Muscle of leg (tissue), 11 donors: ENCODE data around the gene NEURL1B. TPM values are rescaled to one million over a fixed set of nuclear protein-coding genes. Genes with fewer than 3 reads are reported as not detected.

Experiments used
- DNase-seq: peaks from one replicate; pipeline ENCODE4 v3.0.0; 2013
- H3K27ac ChIP-seq: one replicate; pipeline ENCODE4 v1.5.1; 2013; ENCODE audit warnings: mild to moderate bottlenecking, low read length, control low read depth
- H3K27me3 ChIP-seq: one replicate; pipeline ENCODE4 v1.6.1; 2013; ENCODE audit warnings: low read length; ENCODE audit not compliant: control insufficient read depth, insufficient read depth
- H3K36me3 ChIP-seq: one replicate; pipeline ENCODE4 v1.6.1; 2013; ENCODE audit warnings: low read length; ENCODE audit not compliant: control insufficient read depth, insufficient read depth
- H3K4me1 ChIP-seq: one replicate; pipeline ENCODE4 v1.6.1; 2013; ENCODE audit warnings: low read length; ENCODE audit not compliant: control insufficient read depth, insufficient read depth
- H3K4me3 ChIP-seq: one replicate; pipeline ENCODE4 v1.5.1; 2013; ENCODE audit warnings: low read length, control low read depth
- H3K9me3 ChIP-seq: replicated peaks from 2 replicates; pipeline ENCODE4 v1.6.1; 2013; ENCODE audit warnings: low read depth, low read length; ENCODE audit not compliant: control insufficient read depth
- WGBS: methylation state at CpG from one replicate; pipeline ENCODE4 v1.1.5; 2013; ENCODE audit warnings: missing lambda C conversion rate; ENCODE audit not compliant: insufficient coverage; 5-methylcytosine and 5-hydroxymethylcytosine counted together
- polyA plus RNA-seq, 8 donors: library from polyadenylated mRNA; unstranded; fragments of 120-200 nt; gene quantifications; one replicate each; pipeline versions ENCODE4 v1.2.1 to v1.2.3, GENCODE V29; 2013; ENCODE audit warnings: inconsistent platforms in 1 of 8, low replicate concordance in 1 of 8; ENCODE audit not compliant: insufficient read length in 8 of 8, insufficient read depth in 1 of 8
- total RNA-seq: library from RNA; stranded (reverse); fragments of 120-200 nt; gene quantifications from one replicate; pipeline ENCODE4 v1.2.4, GENCODE V29; 2013

NEURL1B gene
- total and polyA plus RNA-seq, 9 donors: 27.3 to 45.2 (median 36.2) TPM

DNA sequence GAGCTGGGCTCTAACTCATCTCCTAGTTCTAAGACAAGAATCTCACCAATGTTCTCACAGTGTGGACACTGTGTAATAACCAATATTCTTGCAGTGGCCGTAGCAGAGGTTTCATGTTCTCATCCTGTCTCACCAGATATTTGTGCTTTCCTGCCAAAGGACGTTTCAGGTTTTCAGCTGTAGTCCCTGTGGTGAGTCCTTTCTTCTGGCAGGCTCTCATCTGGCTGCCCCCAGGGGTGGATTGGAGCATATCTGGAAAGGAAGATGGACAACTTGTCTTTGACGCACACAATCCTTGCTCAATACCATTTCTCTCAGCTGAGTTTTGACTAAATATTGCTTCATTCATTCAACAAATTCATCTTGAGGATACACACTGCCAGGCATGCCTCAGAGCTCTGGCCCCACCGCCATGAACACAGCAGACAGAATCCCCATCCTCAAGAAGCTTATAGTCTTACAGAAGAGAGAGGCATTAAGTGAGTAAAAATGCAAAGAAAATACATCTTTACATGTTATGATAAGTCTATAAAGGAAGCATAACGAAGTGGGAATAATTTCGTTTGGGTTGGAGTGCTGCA lies 33.8 kb upstream of the NEURL1B start:
- H3K4me3 ChIP-seq: no peak overlapping the region
- 100% methylated on average over 1 of the region's 6 CpGs for WGBS
- peaks cover 3% of the 10 kb centered on the region for H3K9me3 ChIP-seq
- peaks cover 21% of the 10 kb centered on the region for H3K4me1 ChIP-seq
- DNase-seq: no peak
- H3K27me3 ChIP-seq: no peaks in the 10 kb centered on the region
- H3K27ac ChIP-seq: peak overlapping the region; percentile 58
- H3K36me3 ChIP-seq: no peaks in the 10 kb centered on the region

DNA sequence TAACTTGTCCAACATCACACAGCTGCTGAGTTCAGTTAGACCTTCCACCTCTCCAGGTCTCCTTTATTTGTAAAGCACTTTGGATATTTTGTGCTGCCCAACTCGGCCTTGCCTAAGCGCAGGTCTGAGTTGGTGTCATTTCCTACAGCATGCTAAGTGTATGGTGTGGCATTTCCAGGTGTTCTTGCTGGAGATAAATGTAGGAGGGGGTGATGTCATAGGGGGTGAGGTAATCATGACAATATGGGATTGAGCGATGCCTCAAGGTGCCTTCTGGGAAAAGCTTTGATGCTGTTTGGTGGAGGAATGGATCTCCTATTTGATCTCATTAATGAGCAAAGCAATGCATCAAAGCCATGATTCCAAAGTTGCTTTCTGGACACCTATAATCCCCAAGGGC lies 32.3 kb upstream of the NEURL1B start:
- Histone ChIP-seq H3K27ac (no peak overlapping the region), H3K27me3 (no peaks in the 10 kb centered on the region), H3K4me3 (no peak overlapping the region), H3K9me3 (peaks cover 4% of the 10 kb centered on the region), H3K4me1 (peaks cover 11% of the 10 kb centered on the region), H3K36me3 (no peaks in the 10 kb centered on the region)
- 95% methylated on average over 3 of the region's 3 CpGs for WGBS
- no peak for DNase-seq

DNA sequence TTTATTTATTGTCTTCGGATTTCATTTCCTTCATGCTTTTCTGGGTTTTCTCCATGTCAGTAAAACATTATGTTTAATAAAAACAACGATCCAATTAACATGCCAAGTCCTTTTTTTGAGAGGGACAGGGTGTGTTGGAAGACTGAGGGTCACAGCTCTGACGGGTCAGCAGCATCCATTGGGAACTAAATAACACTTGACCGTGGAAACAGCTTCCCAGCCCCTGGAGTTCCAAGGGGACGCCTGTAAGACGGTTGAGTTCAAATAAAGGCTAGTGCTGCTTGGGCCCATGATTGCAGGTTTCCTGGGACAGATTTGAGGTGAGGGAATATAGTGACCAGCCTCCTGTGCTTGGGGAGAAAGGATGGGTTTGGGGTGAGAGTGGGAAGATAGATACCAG lies 30.4 kb upstream of the NEURL1B start:
- peaks cover 6% of the 10 kb centered on the region for H3K4me1 ChIP-seq
- WGBS: 64% methylated on average over 4 of the region's 6 CpGs
- H3K9me3 ChIP-seq: peaks cover 7% of the 10 kb centered on the region
- no peak overlapping the region for H3K27ac ChIP-seq
- H3K4me3 ChIP-seq: no peak overlapping the region
- no peak for DNase-seq
- no peaks in the 10 kb centered on the region for H3K36me3 ChIP-seq
- H3K27me3 ChIP-seq: no peaks in the 10 kb centered on the region

DNA sequence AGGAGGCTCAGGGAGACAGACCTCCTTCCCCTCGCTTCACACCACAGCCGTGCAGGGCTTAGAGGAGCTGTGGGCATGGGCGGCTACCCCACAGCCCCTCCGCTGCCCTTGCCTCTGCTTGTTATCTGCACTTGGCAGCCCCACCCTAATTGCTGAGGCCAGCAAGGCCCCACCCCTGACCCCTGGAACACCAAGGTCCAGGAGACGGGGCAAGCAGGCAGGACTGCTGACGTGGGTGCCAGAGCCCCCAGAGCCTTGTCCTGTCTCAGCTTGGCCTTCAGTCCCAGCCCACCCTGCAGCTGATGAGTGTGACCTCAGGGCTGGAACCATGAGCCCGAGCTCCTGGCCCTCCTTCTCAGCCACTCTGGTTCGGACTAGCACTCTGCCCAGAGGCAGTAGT lies 29.1 kb upstream of the NEURL1B start:
- H3K36me3 ChIP-seq: no peaks in the 10 kb centered on the region
- H3K27me3 ChIP-seq: no peaks in the 10 kb centered on the region
- no peak for DNase-seq
- H3K27ac ChIP-seq: no peak overlapping the region
- H3K9me3 ChIP-seq: peaks cover 5% of the 10 kb centered on the region
- no peak overlapping the region for H3K4me3 ChIP-seq
- H3K4me1 ChIP-seq: peaks cover 8% of the 10 kb centered on the region
- 90% methylated on average over 3 of the region's 8 CpGs for WGBS

DNA sequence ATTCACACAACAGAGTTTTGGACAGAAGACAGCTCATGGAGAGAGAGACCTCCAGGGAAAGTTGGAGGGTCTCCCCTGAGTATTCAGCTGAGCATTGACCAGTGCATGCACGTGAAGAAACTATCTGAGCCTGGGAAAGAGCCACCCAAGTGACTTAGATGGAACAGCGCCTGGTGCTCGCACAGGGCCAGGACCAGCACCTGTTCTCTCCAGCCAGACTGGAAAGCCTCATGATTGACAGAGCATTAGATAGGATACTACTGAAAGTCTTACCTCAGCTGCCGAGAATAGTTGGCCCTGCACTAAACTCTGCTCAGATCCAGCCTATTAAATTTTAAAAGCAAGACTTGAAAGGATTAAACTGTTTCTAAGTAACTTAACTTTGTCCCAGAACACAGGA lies 28.3 kb upstream of the NEURL1B start:
- Histone ChIP-seq H3K36me3 (no peaks in the 10 kb centered on the region), H3K4me1 (peaks cover 13% of the 10 kb centered on the region), H3K9me3 (peaks cover 5% of the 10 kb centered on the region), H3K27me3 (no peaks in the 10 kb centered on the region), H3K27ac (peak overlapping the region; percentile 8), H3K4me3 (no peak overlapping the region)
- DNase-seq: peak; percentile 61
- WGBS: 70% methylated on average over 3 of the region's 4 CpGs

DNA sequence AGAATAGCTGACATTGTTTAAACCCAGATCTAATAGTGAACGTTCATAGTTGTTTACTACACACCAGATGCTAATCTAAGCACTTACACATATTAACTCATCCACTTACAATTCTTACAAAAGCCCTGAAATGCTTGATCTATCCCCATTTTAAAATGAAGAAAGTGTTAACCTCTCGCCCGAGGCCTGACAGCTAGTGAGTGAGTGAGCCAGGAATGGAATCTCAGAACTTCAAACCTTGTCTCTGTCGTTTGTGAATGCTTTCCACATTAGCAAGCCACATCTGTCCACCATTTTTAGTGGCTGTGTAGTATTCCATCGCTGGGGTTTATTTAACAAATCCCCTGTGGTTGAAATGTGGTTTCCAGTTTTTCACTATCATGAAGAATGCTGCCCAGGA lies 24.9 kb upstream of the NEURL1B start:
- no peak overlapping the region for H3K27ac ChIP-seq
- WGBS: no CpG with 5 or more reads among the region's 5 CpGs

DNA sequence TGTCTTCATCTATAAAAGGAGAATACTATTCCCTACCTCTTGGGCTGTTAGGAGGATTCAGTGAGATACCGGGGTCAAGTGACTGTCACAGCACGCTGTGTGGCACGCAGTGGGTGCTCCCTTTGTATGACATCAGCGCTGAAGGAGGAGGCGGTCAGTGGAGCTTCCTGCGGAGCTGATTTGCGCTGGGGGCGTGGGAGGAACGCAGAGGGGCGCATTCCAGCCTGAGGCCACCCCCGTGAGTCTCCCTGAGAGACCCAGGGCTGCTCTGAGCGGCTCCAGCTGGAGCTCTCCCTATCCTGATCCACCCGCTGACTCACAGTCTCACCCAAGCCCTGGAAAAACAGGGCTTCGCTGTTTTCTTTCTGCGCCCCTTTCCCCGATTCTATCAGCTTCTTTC lies 24.3 kb upstream of the NEURL1B start:
- peaks cover 15% of the 10 kb centered on the region for H3K4me1 ChIP-seq
- peak overlapping the region; percentile 48 for H3K27ac ChIP-seq
- no peaks in the 10 kb centered on the region for H3K36me3 ChIP-seq
- peaks cover 5% of the 10 kb centered on the region for H3K9me3 ChIP-seq
- no peak overlapping the region for H3K4me3 ChIP-seq
- H3K27me3 ChIP-seq: no peaks in the 10 kb centered on the region
- 38% methylated on average over 11 of the region's 16 CpGs for WGBS
- DNase-seq: peak; percentile 56

More for the DNA sequence above, 24.9 kb upstream of the NEURL1B start:
- peaks cover 5% of the 10 kb centered on the region for H3K9me3 ChIP-seq
- no peaks in the 10 kb centered on the region for H3K27me3 ChIP-seq
- no peaks in the 10 kb centered on the region for H3K36me3 ChIP-seq
- peaks cover 15% of the 10 kb centered on the region for H3K4me1 ChIP-seq
- no peak for DNase-seq
- H3K4me3 ChIP-seq: no peak overlapping the region

DNA sequence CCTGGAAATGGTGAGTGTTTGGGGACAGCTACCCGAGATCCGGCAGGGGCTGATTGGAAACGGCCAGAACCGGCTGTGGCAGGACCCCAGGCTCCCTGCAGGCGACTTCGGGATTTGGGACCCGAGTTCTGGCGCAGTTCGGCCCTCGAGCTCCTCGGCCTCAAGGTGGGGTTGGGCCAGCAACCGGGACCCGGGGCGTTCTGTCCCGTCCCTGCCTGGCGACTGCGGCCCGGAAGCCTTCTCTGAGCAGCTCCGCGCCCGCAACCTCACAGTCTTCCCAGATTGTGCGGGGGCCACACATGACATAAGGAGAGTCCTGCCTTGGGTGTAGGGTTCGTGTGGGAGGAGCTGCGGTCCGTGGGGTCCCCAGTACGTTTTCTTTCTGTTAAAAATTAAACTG lies 23.2 kb upstream of the NEURL1B start:
- Histone ChIP-seq H3K9me3 (peaks cover 5% of the 10 kb centered on the region), H3K27ac (no peak overlapping the region), H3K36me3 (no peaks in the 10 kb centered on the region), H3K4me1 (peaks cover 9% of the 10 kb centered on the region), H3K4me3 (no peak overlapping the region), H3K27me3 (no peaks in the 10 kb centered on the region)
- 69% methylated on average over 25 of the region's 26 CpGs for WGBS
- no peak for DNase-seq

DNA sequence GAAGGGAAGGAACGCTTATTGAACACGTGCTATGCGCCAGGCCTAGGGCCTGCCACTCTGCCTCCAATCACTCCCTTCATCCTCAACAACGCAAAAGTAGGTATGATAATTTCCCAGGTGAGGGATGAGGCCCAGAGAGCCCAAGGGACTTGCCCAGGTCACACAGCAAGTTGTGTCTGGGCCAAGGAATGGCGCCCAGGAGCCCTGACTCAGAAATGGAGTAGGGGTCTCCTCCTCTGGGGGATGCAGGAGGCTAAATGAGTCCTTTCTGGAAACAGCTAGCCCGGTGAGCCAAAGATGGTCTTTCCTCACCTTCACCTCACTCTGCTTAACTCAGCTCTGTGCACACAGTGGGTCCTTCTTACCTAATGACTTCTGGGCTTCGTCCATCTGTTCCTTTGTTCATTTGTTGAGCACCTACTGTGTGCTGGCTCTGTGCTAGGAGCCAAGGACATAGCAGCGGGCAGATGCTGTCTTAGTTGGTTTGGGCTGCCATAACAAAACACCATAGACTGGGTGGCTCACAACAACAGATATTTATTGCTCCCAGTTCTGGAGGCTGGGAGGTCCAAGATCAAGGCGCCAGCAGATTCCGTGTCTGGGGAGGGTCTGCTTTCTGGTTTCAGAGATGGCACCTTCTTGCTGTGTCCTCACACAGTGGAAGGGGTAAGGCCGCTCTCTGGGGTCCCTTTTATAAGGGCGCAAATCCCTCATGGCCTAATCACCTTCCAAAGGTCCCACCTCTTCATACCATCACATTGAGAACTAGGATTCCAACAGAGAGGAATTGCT lies 22.3 kb upstream of the NEURL1B start:
- H3K27me3 ChIP-seq: no peaks in the 10 kb centered on the region
- no peak for DNase-seq
- H3K4me3 ChIP-seq: no peak overlapping the region
- H3K4me1 ChIP-seq: peaks cover 12% of the 10 kb centered on the region
- H3K36me3 ChIP-seq: no peaks in the 10 kb centered on the region
- no peak overlapping the region for H3K27ac ChIP-seq
- WGBS: 80% methylated on average over 1 of the region's 12 CpGs
- peaks cover 4% of the 10 kb centered on the region for H3K9me3 ChIP-seq

DNA sequence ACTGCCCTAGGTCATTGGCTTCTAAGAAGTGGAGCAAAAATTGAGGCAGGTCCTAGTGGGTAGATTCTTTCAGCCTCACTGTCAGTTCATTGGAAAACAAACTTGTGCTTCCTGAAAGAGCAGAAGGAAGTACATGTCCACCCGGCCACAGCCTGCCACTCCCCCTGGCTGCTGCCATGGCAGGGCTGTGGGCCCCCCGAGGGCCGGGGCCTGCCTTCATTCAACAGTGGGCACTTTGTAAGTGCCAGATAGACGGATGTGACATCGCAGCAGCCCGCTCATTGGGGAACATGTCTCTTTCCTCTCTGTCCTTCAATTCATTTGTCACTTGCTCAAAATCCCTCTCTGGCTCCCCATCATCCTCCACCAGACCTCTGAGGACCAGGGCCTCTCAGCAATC lies 20.6 kb upstream of the NEURL1B start:
- Histone ChIP-seq H3K27ac (no peak overlapping the region), H3K4me1 (peaks cover 20% of the 10 kb centered on the region), H3K27me3 (no peaks in the 10 kb centered on the region), H3K4me3 (no peak overlapping the region), H3K9me3 (no peaks in the 10 kb centered on the region), H3K36me3 (no peaks in the 10 kb centered on the region)
- 84% methylated on average over 6 of the region's 6 CpGs for WGBS
- no peak for DNase-seq
